Prostate gland (tissue), 2 donors: ENCODE measurements around the gene ECHDC1. TPM values are rescaled to one million over a fixed set of nuclear protein-coding genes. Genes with fewer than 3 reads are reported as not detected.
A peak's percentile ranks its signal among the peaks of the same experiment; 100 is the strongest.

Experiments
- DNase-seq: peaks from one replicate; pipeline ENCODE4 v3.0.0-alpha.2; 2019; ENCODE audit warnings: low spot score
- H3K27ac ChIP-seq, 2 donors: fragments of 200-600 bp; sonication (generic); 2 replicates each; pipeline ENCODE4 v1.5.1; 2017 to 2019
- H3K27me3 ChIP-seq: fragments of 200-600 bp; sonication (generic); replicated peaks from 2 replicates; pipeline ENCODE4 v1.5.1; 2019; ENCODE audit not compliant: insufficient read depth
- H3K36me3 ChIP-seq, 2 donors: fragments of 200-600 bp; sonication (generic); 1 replicate in 1 of 2; 2 replicates in 1 of 2; pipeline versions ENCODE4 v1.5.1 to v1.8.1; 2017 to 2019
- H3K4me1 ChIP-seq: fragments of 200-600 bp; sonication (generic); replicated peaks from 2 replicates; pipeline ENCODE4 v1.5.1; 2019
- H3K4me3 ChIP-seq, 2 donors: fragments of 200-600 bp; sonication (generic); 2 replicates each; pipeline ENCODE4 v1.5.1; 2017 to 2019
- H3K9me3 ChIP-seq: fragments of 200-600 bp; sonication (generic); 2 replicates; pipeline ENCODE4 v1.5.1; 2017
- POLR2A ChIP-seq: fragments of 450-650 bp; IDR thresholded peaks from one replicate; pipeline ENCODE4 v1.6.1; 2016; ENCODE audit warnings: antibody characterized with exemption, mild to moderate bottlenecking
- POLR2AphosphoS5 ChIP-seq: sonication (generic); formaldehyde crosslinking; IDR thresholded peaks from one replicate; pipeline ENCODE4 v1.6.1; 2017; ENCODE audit warnings: antibody characterized with exemption
- WGBS: methylation state at CpG from one replicate; pipeline ENCODE4 v1.1.5; 2018; 5-methylcytosine and 5-hydroxymethylcytosine counted together
- intact Hi-C: fragments of 100-400 bp; cut with DNase I; formaldehyde crosslinking; loops from one replicate; pipeline ENCODE4 v1.14.2; 2022
- total RNA-seq, 2 donors: library from RNA; depleted of rRNA; stranded (reverse); fragments of >200 nt; gene quantifications; one replicate each; pipeline ENCODE4 v1.1.0, GENCODE V29; 2016
- TF ChIP-seq, protein P1 (sequence below), 4 experiments: fragments of 200-600 bp in 2 of 4; fragments of 450-650 bp in 2 of 4; sonication (generic) in 2 of 4; IDR thresholded peaks; 1 replicate in 3 of 4; 2 replicates in 1 of 4; pipeline ENCODE4 v1.5.1; 2016 to 2019; ENCODE audit warnings: antibody characterized with exemption in 4 of 4, mild to moderate bottlenecking in 2 of 4, moderate library complexity in 2 of 4

ECHDC1 gene
- 10 to 100 TPM; 26.0 to 58.7 TPM for total RNA-seq

GRCh38 chr6:127342946-127343808 lies at the start of gene ECHDC1:
ECHDC1 (minus strand) TSS chr6:127343609; CDS start chr6:127331028, 12,581 bp downstream.
- Histone ChIP-seq H3K4me3 (peak within 1 kb of the TSS; percentile 49 to 60), H3K27me3 (no peaks in the 10 kb centered on the region), H3K9me3 (no peaks in the 10 kb centered on the region), H3K4me1 (peaks cover 6% of the 10 kb centered on the region), H3K27ac (peak within 1 kb of the TSS; percentile 79 to 81), H3K36me3 (no peaks in the 10 kb centered on the region)
- DNase-seq, result peak; percentile 33
- intact Hi-C loops, result loop anchor here (2.0 kb wide), 1 partner anchor 116 kb away; the partner anchor contains the start of gene KIAA0408
- under 1% methylated on average over 75 of the region's 75 CpGs for WGBS
- peak; percentile 44 for TF ChIP-seq POLR2AphosphoS5
- TF ChIP-seq, protein P1, sequence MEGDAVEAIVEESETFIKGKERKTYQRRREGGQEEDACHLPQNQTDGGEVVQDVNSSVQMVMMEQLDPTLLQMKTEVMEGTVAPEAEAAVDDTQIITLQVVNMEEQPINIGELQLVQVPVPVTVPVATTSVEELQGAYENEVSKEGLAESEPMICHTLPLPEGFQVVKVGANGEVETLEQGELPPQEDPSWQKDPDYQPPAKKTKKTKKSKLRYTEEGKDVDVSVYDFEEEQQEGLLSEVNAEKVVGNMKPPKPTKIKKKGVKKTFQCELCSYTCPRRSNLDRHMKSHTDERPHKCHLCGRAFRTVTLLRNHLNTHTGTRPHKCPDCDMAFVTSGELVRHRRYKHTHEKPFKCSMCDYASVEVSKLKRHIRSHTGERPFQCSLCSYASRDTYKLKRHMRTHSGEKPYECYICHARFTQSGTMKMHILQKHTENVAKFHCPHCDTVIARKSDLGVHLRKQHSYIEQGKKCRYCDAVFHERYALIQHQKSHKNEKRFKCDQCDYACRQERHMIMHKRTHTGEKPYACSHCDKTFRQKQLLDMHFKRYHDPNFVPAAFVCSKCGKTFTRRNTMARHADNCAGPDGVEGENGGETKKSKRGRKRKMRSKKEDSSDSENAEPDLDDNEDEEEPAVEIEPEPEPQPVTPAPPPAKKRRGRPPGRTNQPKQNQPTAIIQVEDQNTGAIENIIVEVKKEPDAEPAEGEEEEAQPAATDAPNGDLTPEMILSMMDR (IDR thresholded peaks at IDR 0.05), result no peak
- peak; percentile 13 for TF ChIP-seq POLR2A

- WGBS, result 57% methylated on average over 1 of the region's 1 CpG
- H3K36me3 ChIP-seq, result no peaks in the 10 kb centered on the region
- H3K4me1 ChIP-seq, result no peaks in the 10 kb centered on the region
- no peak overlapping the region for H3K4me3 ChIP-seq
- TF ChIP-seq, protein P1 (IDR thresholded peaks at IDR 0.05), result no peak
- TF ChIP-seq POLR2AphosphoS5, result no peak
- no peak for TF ChIP-seq POLR2A
- intact Hi-C loops, result loop anchor here (5.0 kb wide), 1 partner anchor 65 kb away; the partner anchor contains the start of gene KIAA0408
- H3K27me3 ChIP-seq, result no peaks in the 10 kb centered on the region
- no peaks in the 10 kb centered on the region for H3K9me3 ChIP-seq
- DNase-seq, result no peak
- peak overlapping the region in 1 of 2 donors; percentile 4 for H3K27ac ChIP-seq
These were observed 48.9 kb upstream of the ECHDC1 start for GRCh38 chr6:127392301-127392700.

GRCh38 chr6:127391094-127391953 lies 47.9 kb upstream of the ECHDC1 start:
- TF ChIP-seq POLR2A (no peak), POLR2AphosphoS5 (no peak)
- TF ChIP-seq, protein P1 (IDR thresholded peaks at IDR 0.05), result no peak
- DNase-seq, result no peak
- intact Hi-C loops, result loop anchor here (5.0 kb wide), 1 partner anchor 66 kb away; the partner anchor contains the start of gene KIAA0408
- H3K27ac ChIP-seq, result peak overlapping the region in 1 of 2 donors; percentile 4
- no peaks in the 10 kb centered on the region for H3K27me3 ChIP-seq
- no peaks in the 10 kb centered on the region for H3K4me1 ChIP-seq
- no peaks in the 10 kb centered on the region for H3K36me3 ChIP-seq
- 56% methylated on average over 5 of the region's 5 CpGs for WGBS
- no peaks in the 10 kb centered on the region for H3K9me3 ChIP-seq
- no peak overlapping the region for H3K4me3 ChIP-seq

DNA sequence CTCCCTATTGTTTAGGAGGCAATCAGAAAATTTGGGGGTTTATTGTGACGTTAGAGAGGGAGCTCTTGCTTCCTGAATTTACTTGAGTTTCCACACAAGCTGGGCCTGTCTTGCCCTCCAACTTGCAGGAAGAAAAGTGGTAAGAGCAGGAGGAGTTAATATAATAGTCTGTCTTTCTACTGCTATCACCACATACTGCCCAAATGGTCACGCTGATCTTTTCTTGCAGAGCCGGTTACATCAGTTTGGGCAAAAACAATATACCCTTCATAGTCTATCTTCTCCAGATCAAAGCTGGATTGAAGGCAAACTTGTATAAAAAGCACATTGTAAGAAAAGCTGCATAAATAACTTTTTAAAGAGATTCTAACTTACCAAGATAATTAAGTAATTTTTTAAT lies 46.3 kb upstream of the ECHDC1 start:
- no peak overlapping the region for H3K4me3 ChIP-seq
- no peak overlapping the region for H3K27ac ChIP-seq
- 28% methylated on average over 3 of the region's 3 CpGs for WGBS
- no peaks in the 10 kb centered on the region for H3K36me3 ChIP-seq
- TF ChIP-seq POLR2AphosphoS5 (no peak), POLR2A (no peak)
- TF ChIP-seq, protein P1 (IDR thresholded peaks at IDR 0.05), result no peak
- intact Hi-C loops, result loop anchor here (5.0 kb wide), 1 partner anchor 68 kb away; the partner anchor contains the start of gene KIAA0408
- no peak for DNase-seq
- H3K27me3 ChIP-seq, result no peaks in the 10 kb centered on the region
- no peaks in the 10 kb centered on the region for H3K9me3 ChIP-seq
- no peaks in the 10 kb centered on the region for H3K4me1 ChIP-seq
